GM21526 (cell line): Measurements from ENCODE around the gene TBC1D3C.
"Not testable (repeated sequence)": the region's sequence is repeated elsewhere in the genome, so short reads cannot be mapped to it uniquely, and the experiment has no call there.

Experiments
- ATAC-seq: cut with Tn5 transposase; IDR thresholded peaks from one replicate; pipeline ENCODE4 v1.9.1; 2021; ENCODE audit warnings: moderate library complexity; ENCODE audit not compliant: unreplicated experiment, low FRiP score

The TBC1D3C gene

DNA sequence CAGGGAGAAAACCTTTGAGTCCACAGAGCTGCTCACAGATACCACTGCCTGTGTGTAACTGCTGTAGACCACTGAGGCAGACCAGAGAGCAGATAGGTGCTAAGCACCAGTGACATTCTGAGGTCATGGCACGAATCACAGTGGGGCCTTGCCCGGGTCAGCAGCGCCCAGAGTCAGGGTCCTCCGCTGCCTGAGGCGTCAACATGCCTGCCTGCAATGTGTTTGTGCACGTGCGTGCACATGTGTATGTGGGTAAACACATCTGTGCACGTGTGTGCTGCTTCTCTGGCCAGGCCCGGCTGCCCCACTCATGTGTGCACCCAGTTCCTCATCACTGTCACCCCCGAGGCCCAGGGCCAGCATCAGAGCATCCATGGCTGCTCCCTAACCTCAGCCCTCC lies at the start of gene TBC1D3C:
TBC1D3C (minus strand) TSS at position 101 of the 400 bp plus-strand sequence. CDS start 1,568 bp downstream, outside the sequence.
- ATAC-seq = not testable (repeated sequence)

DNA sequence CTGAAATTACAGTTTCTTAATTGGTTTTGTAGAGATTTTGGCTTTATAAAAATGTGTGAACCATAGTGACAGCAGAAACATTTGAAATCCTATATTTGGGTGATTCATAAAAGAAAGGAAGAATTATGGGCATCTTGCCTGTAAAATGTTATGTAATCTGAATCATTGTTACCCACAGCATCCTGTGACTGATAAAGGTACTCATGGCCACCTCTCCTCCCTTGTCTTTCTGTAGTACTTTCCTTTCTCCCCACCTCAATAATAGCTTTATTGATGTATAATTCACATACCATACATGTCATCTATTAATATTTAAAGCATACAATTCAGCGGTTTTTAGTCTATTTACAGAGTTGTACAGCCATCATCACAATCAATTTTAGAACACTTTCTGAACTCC lies 30.8 kb upstream of the TBC1D3C start:
- not testable (repeated sequence) for ATAC-seq

DNA sequence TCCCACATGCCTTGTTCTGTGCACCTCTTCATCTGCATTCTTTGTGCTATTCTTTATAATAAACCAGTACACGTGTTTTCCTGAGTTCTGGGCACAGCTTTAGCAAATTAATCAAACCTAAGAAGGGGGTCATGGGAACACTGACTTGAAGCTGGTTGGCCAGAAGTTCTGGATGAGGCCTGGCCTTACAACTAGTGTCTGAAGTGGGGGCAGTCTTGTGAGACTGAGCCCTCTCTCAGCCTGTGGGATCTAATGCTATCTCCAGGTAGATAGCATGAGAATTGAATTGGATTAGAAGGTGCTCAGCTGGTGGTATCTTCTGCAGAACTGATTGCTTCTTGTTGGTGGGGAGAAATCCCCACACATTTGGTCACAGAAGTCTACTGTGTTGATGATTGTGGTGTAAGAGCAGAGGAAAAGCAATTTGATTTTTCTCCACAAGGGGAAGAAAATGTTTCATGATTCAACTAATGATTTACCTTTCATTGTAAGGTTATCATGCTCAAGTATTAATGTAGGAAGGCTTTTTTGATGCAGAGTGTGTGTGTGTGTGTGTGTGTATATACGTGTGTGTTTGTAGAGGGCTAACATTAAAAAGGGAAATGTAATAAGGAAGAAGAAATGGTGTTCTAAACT lies 25.7 kb upstream of the TBC1D3C start:
- not testable (repeated sequence) for ATAC-seq

DNA sequence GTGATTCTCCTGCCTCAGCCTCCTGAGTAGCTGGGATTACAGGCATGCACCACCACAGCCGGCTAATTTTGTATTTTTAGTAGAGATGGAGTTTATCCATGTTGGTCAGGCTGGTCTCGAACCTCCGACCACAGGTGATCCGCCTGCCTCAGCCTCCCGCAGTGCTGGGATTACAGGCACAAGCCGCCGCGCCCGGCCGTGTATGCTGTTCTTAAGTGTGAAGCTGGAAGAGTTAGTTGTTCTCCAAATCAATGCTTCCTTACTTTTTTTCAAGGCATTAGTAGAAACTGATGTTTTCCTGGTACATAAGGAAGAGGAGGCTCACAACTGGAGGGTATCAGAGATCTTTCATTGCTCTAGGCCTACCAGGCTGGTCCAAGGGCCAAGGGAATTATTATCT lies 19.7 kb upstream of the TBC1D3C start:
- not testable (repeated sequence) for ATAC-seq

DNA sequence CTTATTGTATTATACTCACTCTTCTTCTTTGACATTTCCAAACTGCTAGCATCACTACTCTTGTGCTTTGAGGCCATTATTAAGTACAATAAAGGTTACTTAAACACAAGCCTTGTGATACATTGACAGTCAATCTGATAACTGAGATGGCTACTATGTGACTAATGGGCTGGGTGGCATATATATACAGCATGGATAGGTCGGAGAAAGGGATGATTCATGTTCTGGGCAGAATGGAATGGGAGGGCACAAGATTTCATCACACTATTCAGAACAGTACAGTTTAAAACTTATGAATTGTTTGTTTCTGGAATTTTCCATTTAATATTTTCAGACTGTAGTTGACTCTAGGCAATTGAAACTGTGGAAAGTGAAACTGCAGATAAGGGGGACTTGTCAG lies 18.9 kb upstream of the TBC1D3C start:
- ATAC-seq = not testable (repeated sequence)
